Left ventricle myocardium inferior (tissue), 1 donor: ENCODE results near the gene PIAS4. TPM values are rescaled to one million over a fixed set of nuclear protein-coding genes. Genes with fewer than 3 reads are reported as not detected.

Source experiments
- DNase-seq: peaks from one replicate; pipeline ENCODE4 v3.0.0-alpha.2; 2020
- H3K27ac ChIP-seq: fragments of 200-600 bp; replicated peaks from 2 replicates; pipeline ENCODE4 v1.8.0; 2021
- H3K27me3 ChIP-seq: fragments of 200-600 bp; 2 replicates; pipeline ENCODE4 v1.8.0; 2021; ENCODE audit warnings: low read depth
- H3K36me3 ChIP-seq: fragments of 200-600 bp; 2 replicates; pipeline ENCODE4 v1.8.0; 2021
- H3K4me1 ChIP-seq: fragments of 200-600 bp; 2 replicates; pipeline ENCODE4 v1.8.0; 2021
- H3K4me3 ChIP-seq: fragments of 200-600 bp; 2 replicates; pipeline ENCODE4 v1.8.0; 2021; ENCODE audit warnings: mild to moderate bottlenecking, moderate library complexity
- H3K9me3 ChIP-seq: fragments of 200-600 bp; replicated peaks from 2 replicates; pipeline ENCODE4 v1.8.0; 2021
- intact Hi-C: fragments of 100-400 bp; cut with micrococcal nuclease; formaldehyde crosslinking; loops from one replicate; pipeline ENCODE4 v1.11.0; 2022
- total RNA-seq: library from RNA; stranded (reverse); fragmentation: NEBNext Ultra II Directional; extraction: Animal tissue kit (Norgen Biotek cat#: 25700); gene quantifications from one replicate; pipeline ENCODE4 v1.2.1, GENCODE V29; 2021
- TF ChIP-seq, protein P1 (sequence below): fragments of 200-600 bp; IDR thresholded peaks from 2 replicates; pipeline ENCODE4 v1.8.0; 2021; ENCODE audit warnings: antibody characterized with exemption, mild to moderate bottlenecking, borderline replicate concordance
- donor health status: DM: no; HTN: yes; CAD: no; lungs with severe emphysema.

Gene PIAS4
- total RNA-seq, 1 donor from 2014 or later: 15.4 TPM

DNA sequence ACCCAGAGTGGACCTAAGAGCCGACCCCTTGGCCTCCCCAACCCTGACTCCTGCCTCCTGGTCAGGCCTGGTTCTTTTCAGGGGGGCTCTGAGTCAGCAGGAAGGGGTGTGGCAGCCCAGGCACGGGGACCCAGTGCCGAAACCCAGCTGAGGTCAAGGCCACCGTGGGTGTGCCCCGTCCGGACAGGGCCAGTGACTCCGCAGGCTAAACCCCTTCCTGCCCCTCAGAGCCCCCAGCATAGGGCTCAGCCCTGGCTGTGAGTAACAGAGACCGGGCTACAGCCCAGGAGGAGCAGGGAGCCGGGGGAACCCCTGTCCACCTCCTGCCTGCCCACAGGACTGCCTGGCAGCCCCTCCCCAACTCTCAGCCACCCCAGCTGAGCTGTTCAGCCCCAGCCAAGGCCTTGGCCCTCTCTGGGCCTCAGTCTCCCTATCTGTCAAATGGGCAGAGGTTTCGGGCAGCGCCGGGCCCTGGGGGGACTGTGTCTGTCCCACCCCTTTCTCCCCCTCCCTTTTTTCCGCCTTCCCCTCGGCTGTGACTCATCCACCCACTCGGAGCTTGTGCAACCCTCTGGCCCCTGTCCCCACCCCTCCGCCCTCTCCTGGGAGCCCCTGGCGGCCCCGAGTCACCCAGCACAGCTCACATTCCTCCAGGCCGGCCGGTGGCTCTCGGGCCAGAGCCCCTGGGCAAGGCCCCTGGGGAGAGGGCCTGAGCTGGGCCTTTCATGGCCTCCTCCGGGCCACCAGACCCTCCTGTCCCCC, 50.6 kb downstream of the PIAS4 start:
- Histone ChIP-seq H3K36me3 (peaks cover 26% of the 10 kb centered on the region), H3K4me1 (peaks cover 64% of the 10 kb centered on the region), H3K27ac (peak overlapping the region; percentile 96), H3K27me3 (no peaks in the 10 kb centered on the region), H3K4me3 (peak overlapping the region; percentile 96), H3K9me3 (no peaks in the 10 kb centered on the region)
- intact Hi-C loops: no loop called here
- peak; percentile 84 for DNase-seq
- TF ChIP-seq, protein P1, sequence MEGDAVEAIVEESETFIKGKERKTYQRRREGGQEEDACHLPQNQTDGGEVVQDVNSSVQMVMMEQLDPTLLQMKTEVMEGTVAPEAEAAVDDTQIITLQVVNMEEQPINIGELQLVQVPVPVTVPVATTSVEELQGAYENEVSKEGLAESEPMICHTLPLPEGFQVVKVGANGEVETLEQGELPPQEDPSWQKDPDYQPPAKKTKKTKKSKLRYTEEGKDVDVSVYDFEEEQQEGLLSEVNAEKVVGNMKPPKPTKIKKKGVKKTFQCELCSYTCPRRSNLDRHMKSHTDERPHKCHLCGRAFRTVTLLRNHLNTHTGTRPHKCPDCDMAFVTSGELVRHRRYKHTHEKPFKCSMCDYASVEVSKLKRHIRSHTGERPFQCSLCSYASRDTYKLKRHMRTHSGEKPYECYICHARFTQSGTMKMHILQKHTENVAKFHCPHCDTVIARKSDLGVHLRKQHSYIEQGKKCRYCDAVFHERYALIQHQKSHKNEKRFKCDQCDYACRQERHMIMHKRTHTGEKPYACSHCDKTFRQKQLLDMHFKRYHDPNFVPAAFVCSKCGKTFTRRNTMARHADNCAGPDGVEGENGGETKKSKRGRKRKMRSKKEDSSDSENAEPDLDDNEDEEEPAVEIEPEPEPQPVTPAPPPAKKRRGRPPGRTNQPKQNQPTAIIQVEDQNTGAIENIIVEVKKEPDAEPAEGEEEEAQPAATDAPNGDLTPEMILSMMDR: peak; percentile 28

DNA sequence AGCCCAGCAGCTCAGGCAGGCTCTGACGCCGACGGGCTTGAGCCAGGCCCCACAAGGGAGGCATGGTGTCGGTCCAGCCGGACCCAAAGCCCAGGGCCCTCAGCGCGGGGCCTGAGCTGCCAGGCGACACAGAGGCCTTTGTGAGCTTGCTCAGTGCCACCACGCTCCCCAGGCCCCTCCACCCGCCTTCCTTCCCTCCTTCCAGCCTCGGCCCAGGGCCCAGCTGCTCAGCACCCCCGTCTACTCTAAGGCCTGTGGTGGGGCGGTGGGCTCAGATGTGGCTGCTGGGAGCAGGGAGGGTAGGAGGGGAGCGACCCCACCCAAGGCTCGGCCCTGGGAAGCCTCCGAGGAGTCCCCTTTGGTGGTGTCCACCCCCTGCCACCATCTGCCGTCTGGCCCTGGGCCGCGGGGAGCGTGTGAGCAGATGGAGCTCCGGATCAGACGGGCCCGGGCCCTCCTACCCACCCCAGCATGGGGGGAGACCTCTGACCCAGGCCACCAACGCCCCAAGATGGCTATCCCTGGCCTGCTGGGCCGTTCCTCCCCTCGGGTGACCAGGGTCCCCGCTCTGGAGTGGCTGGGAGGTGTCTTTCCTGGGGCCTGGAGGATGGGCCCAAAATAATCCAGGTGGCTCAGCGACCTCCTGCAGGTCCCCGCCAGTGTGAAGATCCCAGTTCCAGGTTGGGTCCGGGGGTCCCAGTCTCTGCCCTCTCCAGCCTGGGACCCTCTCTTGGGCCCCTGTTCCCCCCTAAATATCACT, 51.3 kb downstream of the PIAS4 start:
- H3K9me3 ChIP-seq: no peaks in the 10 kb centered on the region
- H3K4me1 ChIP-seq: peaks cover 64% of the 10 kb centered on the region
- no peak for DNase-seq
- H3K27me3 ChIP-seq: no peaks in the 10 kb centered on the region
- intact Hi-C loops: no loop called here
- peak overlapping the region; percentile 96 for H3K4me3 ChIP-seq
- TF ChIP-seq, protein P1: no peak
- H3K36me3 ChIP-seq: peaks cover 18% of the 10 kb centered on the region
- H3K27ac ChIP-seq: peak overlapping the region; percentile 96

DNA sequence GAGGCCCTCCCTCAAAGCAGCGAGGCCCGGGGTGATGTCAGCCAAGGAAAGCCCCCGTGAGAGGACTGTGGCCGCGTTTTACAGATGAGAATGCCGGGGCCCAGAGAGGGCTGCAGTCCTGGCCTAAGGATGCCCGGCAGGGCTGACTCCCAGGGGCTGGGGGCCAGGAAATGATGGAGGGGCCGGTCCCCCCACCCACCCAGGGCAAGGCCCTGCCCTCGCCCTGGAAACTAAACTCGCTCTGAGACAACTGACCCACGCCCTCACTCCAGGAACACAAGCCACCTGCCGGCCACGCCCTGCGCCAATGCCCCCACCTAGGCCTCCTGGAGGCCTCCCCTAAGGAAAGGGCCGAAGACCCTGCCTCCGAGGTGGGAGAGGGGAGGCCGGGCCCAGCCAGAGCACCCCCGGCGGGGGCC, 51.9 kb downstream of the PIAS4 start:
- TF ChIP-seq, protein P1: no peak

DNA sequence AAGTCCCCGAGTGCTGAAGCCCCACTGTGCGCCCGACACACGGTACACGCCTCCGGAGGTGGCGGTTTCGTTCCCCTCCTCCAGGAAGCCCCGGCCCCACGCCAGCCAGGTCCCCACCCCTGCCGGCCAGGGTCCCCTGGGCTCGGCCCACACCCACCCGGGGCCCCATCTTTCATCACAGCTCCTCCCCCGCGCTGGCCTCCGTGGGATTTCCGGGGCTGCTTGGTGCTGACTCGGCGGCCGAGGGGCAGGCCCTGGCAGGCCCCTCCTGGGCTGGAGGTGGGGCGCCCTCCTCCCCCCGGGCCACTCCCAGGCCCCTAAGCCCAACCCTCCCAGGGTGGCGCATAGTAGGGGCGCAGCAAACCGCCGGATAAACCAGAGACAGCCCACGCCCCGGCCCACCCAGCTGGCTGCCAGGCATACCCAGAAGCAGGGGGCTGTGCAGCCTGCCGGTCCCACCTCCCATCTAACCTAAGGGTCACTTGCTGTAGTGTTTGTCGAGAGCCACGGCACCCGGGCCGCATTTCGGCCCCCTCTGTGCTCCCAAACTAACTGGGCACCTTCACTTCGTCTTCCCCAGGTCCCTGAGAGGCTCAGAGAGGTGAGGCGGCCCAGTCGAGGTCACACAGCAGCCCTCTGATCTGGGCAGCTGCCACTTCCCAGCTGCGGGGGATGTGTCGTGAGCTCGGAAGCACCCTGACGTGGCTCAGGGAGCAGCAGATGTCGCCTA, 52.5 kb downstream of the PIAS4 start:
- Histone ChIP-seq H3K4me3 (peak overlapping the region; percentile 96), H3K36me3 (peaks cover 7% of the 10 kb centered on the region), H3K27me3 (no peaks in the 10 kb centered on the region), H3K4me1 (peaks cover 74% of the 10 kb centered on the region), H3K27ac (peak overlapping the region; percentile 96), H3K9me3 (no peaks in the 10 kb centered on the region)
- intact Hi-C loops: no loop called here
- peak; percentile 73 for DNase-seq
- TF ChIP-seq, protein P1: no peak

More for the DNA sequence above, 51.9 kb downstream of the PIAS4 start:
- no peak for DNase-seq
- Histone ChIP-seq H3K9me3 (no peaks in the 10 kb centered on the region), H3K27ac (peak overlapping the region; percentile 96), H3K36me3 (peaks cover 12% of the 10 kb centered on the region), H3K27me3 (no peaks in the 10 kb centered on the region), H3K4me3 (peak overlapping the region; percentile 96), H3K4me1 (peaks cover 68% of the 10 kb centered on the region)
- intact Hi-C loops: no loop called here

DNA sequence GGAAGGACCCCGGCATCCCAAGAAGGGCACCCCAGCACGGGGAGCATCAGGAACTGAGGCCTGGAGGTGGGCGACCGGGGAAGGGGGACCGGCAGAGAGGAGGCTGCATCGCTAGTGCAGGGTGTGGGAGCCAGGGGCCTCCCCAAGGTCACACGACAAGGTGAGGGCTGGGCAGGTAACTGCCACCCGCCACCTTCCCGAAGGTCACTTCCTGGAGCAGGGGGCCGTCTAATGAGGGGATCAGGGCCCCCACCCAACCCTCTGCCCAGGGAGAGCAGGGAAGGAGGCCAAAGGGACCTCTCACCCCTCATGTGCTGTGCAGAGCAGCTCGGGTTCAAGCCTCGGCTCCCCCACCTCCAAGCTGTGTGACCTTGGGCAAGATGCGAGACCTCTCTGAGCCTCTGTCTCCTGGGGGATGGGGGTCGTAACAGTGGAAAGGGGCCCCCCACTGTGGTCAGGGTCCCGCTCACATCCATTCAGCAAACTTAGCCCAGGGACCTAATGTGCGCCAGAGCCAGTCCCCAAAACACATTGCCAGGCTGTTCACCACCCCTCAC, 53.2 kb downstream of the PIAS4 start:
- Histone ChIP-seq H3K36me3 (peaks cover 3% of the 10 kb centered on the region), H3K27me3 (no peaks in the 10 kb centered on the region), H3K27ac (peak overlapping the region; percentile 96), H3K4me1 (peaks cover 74% of the 10 kb centered on the region), H3K4me3 (peak overlapping the region; percentile 96), H3K9me3 (no peaks in the 10 kb centered on the region)
- TF ChIP-seq, protein P1: no peak
- no peak for DNase-seq
- intact Hi-C loops: no loop called here
